GM12878 (cell line): ENCODE results near the gene TSPAN5. TPM values are rescaled to one million over a fixed set of nuclear protein-coding genes. Genes with fewer than 3 reads are reported as not detected.

Source experiments
- ATAC-seq: fragments of 200-7000 bp; cut with Tn5 transposase; 3 replicates; pipeline ENCODE4 v1.9.1; 2020; ENCODE audit warnings: mild to moderate bottlenecking, moderate library complexity
- BruUV-seq: library from RNA; stranded (reverse); fragments of 400-500 nt; replicated peaks from 2 replicates; lab custom pipeline; 2021; lab: Mats Ljungman, UMichigan
- CTCF ChIA-PET: fragments of 300-600 bp; sonication (Branson Sonifier 250); formaldehyde crosslinking; extraction: SDS; loops from one replicate; lab custom pipeline; 2021; ENCODE audit warnings: inconsistent platforms; lab: Yijun Ruan, JAX
- POLR2A ChIA-PET: fragments of 350-600 bp; formaldehyde crosslinking; extraction: SDS; loops from one replicate; lab custom pipeline; 2021; ENCODE audit warnings: inconsistent platforms; lab: Charles Lee
- RAD21 ChIA-PET: fragments of 300-600 bp; sonication (Branson Sonifier 250); formaldehyde crosslinking; loops from one replicate; lab custom pipeline; 2023; ENCODE audit warnings: antibody characterized with exemption; ENCODE audit not compliant: unreplicated experiment; lab: Charles Lee
- SMC1A ChIA-PET: fragments of 300-600 bp; sonication (Branson Sonifier 250); formaldehyde crosslinking; loops from one replicate; lab custom pipeline; 2023; ENCODE audit not compliant: unreplicated experiment, uncharacterized antibody; lab: Charles Lee
- DNase-seq: peaks from one replicate; pipeline ENCODE4 v3.0.0-alpha.2; 2011; ENCODE audit warnings: low read depth, low spot score
- FAIRE-seq: peaks from 3 replicates; lab custom pipeline; 2011; peaks lifted over from hg19 to GRCh38; lab: Jason Lieb, UNC
- H2AFZ ChIP-seq: 2 replicates; pipeline ENCODE4 v1.6.0; 2011; ENCODE audit warnings: low read depth, low read length, control low read depth; ENCODE audit not compliant: control insufficient read depth
- H3K27ac ChIP-seq: 2 replicates; pipeline ENCODE4 v1.5.1; 2011; ENCODE audit warnings: control low read depth; ENCODE audit not compliant: control insufficient read depth, insufficient read depth
- H3K27me3 ChIP-seq, 2 experiments: replicated peaks in 1 of 2; 2 replicates each; pipeline versions ENCODE4 v1.6.0 to v1.6.1; 2011; ENCODE audit warnings: low read length in 1 of 2; ENCODE audit not compliant: control insufficient read depth in 2 of 2, insufficient read depth in 2 of 2
- H3K36me3 ChIP-seq, 2 experiments: 2 replicates each; pipeline ENCODE4 v1.5.1; 2011; ENCODE audit warnings: low read length in 1 of 2; ENCODE audit not compliant: control insufficient read depth in 2 of 2, insufficient read depth in 2 of 2
- H3K4me1 ChIP-seq: 2 replicates; pipeline ENCODE4 v1.6.1; 2011; ENCODE audit warnings: mild to moderate bottlenecking, low read length, moderate library complexity, mixed read lengths; ENCODE audit not compliant: control insufficient read depth, insufficient read depth
- H3K4me2 ChIP-seq: 2 replicates; pipeline ENCODE4 v1.6.0; 2011; ENCODE audit warnings: control low read depth; ENCODE audit not compliant: control insufficient read depth, insufficient read depth
- H3K4me3 ChIP-seq: fragments of 200-600 bp; sonication (generic); 2 replicates; pipeline ENCODE4 v1.5.1; 2016
- H3K79me2 ChIP-seq: 2 replicates; pipeline ENCODE4 v1.6.0; 2011; ENCODE audit warnings: low read length; ENCODE audit not compliant: control insufficient read depth, insufficient read depth
- H3K9ac ChIP-seq: 2 replicates; pipeline ENCODE4 v1.8.0; 2011; ENCODE audit warnings: low read length, control low read depth, mixed read lengths; ENCODE audit not compliant: control insufficient read depth, insufficient read depth
- H3K9me3 ChIP-seq: replicated peaks from 3 replicates; pipeline ENCODE4 v1.5.1; 2011; ENCODE audit warnings: mild to moderate bottlenecking, low read length; ENCODE audit not compliant: control insufficient read depth, insufficient read depth
- H4K20me1 ChIP-seq: 2 replicates; pipeline ENCODE4 v1.6.0; 2011; ENCODE audit not compliant: control insufficient read depth, insufficient read depth
- ATF7 ChIP-seq: fragments of 450-650 bp; IDR thresholded peaks from 2 replicates; pipeline ENCODE4 v1.6.1; 2016; ENCODE audit warnings: low read depth, mild to moderate bottlenecking
- E2F8 ChIP-seq: fragments of 450-650 bp; IDR thresholded peaks from 2 replicates; pipeline ENCODE4 v1.6.1; 2018; ENCODE audit warnings: mild to moderate bottlenecking, low read depth, moderate library complexity; ENCODE audit not compliant: partially characterized antibody
- SKIL ChIP-seq: fragments of 450-650 bp; IDR thresholded peaks from 2 replicates; pipeline ENCODE4 v1.6.1; 2017; ENCODE audit warnings: mild to moderate bottlenecking, low read depth, inconsistent platforms; ENCODE audit not compliant: poor library complexity, severe bottlenecking
- SUZ12 ChIP-seq: fragments of 200-600 bp; sonication (generic); IDR thresholded peaks from one replicate; pipeline ENCODE4 v1.6.1; 2018; ENCODE audit warnings: antibody characterized with exemption, mild to moderate bottlenecking; ENCODE audit not compliant: unreplicated experiment
- ZNF687 ChIP-seq: fragments of 450-650 bp; IDR thresholded peaks from 2 replicates; pipeline ENCODE4 v1.6.1; 2017; ENCODE audit warnings: mild to moderate bottlenecking, moderate library complexity
- WGBS: methylation state at CpG from one replicate; pipeline ENCODE4 v1.1.6; 2016; ENCODE audit warnings: low lambda C conversion rate; ENCODE audit not compliant: insufficient replicate concordance, insufficient coverage; ENCODE audit errors: missing lambda C conversion rate; 5-methylcytosine and 5-hydroxymethylcytosine counted together
- in situ Hi-C: fragments of 300-500 bp; cut with MboI; formaldehyde crosslinking; loops from 9 replicates; pipeline ENCODE4 v1.14.3; 2018; ENCODE audit warnings: mixed read lengths
- intact Hi-C: fragments of 100-400 bp; cut with micrococcal nuclease; formaldehyde crosslinking; loops from one replicate; pipeline ENCODE4 v1.14.2; 2022; ENCODE audit not compliant: unreplicated experiment
- polyA plus RNA-seq, 11 experiments: library from polyadenylated mRNA; depleted of rRNA in 4 of 11; unstranded in 6 of 11; stranded (reverse) in 5 of 11; fragments of >200 nt; fragmentation: Nextera tagmentation in 4 of 11; fragmentation: Illumina TruSeq in 1 of 11; extraction: Ambion mirVana in 4 of 11; extraction: Trizol in 1 of 11; gene quantifications; 1 replicate in 1 of 11; 2 replicates in 10 of 11; pipeline versions ENCODE4 v1.2.1 to v1.2.3, GENCODE V29; 2011 to 2016; ENCODE audit warnings: inconsistent platforms in 2 of 11, missing spikeins in 2 of 11, low read depth in 1 of 11
- total RNA-seq, 4 experiments: library from RNA; depleted of rRNA in 3 of 4; stranded (reverse); fragments of >200 nt in 3 of 4; fragmentation: Illumina TruSeq in 1 of 4; extraction: Trizol in 1 of 4; gene quantifications; 2 replicates each; pipeline versions ENCODE4 v1.2.1 to v1.2.3, GENCODE V29; 2013 to 2021

The TSPAN5 gene
- total and polyA plus RNA-seq, 10 of the 15 experiments (the other 5 are each of a cell fraction or from before 2014, with no cell fraction given) = 0.09 to 8.2 (median 0.27) TPM

GRCh38 chr4:98626350-98626749 is 32.1 kb downstream of the TSPAN5 start:
- H2AFZ ChIP-seq = no peak overlapping the region
- no peaks in the 10 kb centered on the region for H4K20me1 ChIP-seq
- RAD21 ChIA-PET = no interaction called here
- H3K36me3 ChIP-seq = no peaks in the 10 kb centered on the region
- ATAC-seq = peak; percentile 77
- no peaks in the 10 kb centered on the region for H3K27me3 ChIP-seq
- TF ChIP-seq ATF7 = no peak
- no peaks in the 10 kb centered on the region for H3K4me1 ChIP-seq
- H3K27ac ChIP-seq = no peak overlapping the region
- H3K4me3 ChIP-seq = no peak overlapping the region
- CTCF ChIA-PET = no interaction called here
- POLR2A ChIA-PET = interaction anchor here (0.6 kb wide), 1 partner anchor 373 kb away, joined by 5 read pairs; no protein-coding TSS in a partner anchor
- in situ Hi-C loops = no loop called here
- no peaks in the 10 kb centered on the region for H3K9me3 ChIP-seq
- intact Hi-C loops = no loop called here
- H3K4me2 ChIP-seq = no peak overlapping the region
- no peak for DNase-seq
- 52% methylated on average over 4 of the region's 4 CpGs for whole genome bisulfite sequencing
- no TSS peak for BruUV-seq
- no peak for FAIRE-seq
- H3K79me2 ChIP-seq = no peaks in the 10 kb centered on the region
- no peak overlapping the region for H3K9ac ChIP-seq
- SMC1A ChIA-PET = interaction anchor here (0.6 to 1.2 kb wide), 3 partner anchors 9 to 157 kb away, joined by 3 to 4 read pairs (median 3); no protein-coding TSS in a partner anchor

GRCh38 chr4:98625920-98626319 is 32.5 kb downstream of the TSPAN5 start:
- no peak overlapping the region for H3K4me3 ChIP-seq
- intact Hi-C loops (no loop called here), in situ Hi-C loops (no loop called here)
- POLR2A ChIA-PET = no interaction called here
- FAIRE-seq (no peak), DNase-seq (no peak), ATAC-seq (no peak; the same call in 2 of the 3 replicates)
- CTCF ChIA-PET = no interaction called here
- SMC1A ChIA-PET = no interaction called here
- no peak overlapping the region for H3K4me2 ChIP-seq
- RAD21 ChIA-PET = no interaction called here
- H3K4me1 ChIP-seq = no peaks in the 10 kb centered on the region
- no peak overlapping the region for H3K27ac ChIP-seq
- 6% methylated on average over 2 of the region's 2 CpGs for WGBS
- H2AFZ ChIP-seq = no peak overlapping the region
- H3K36me3 ChIP-seq = no peaks in the 10 kb centered on the region
- H3K9ac ChIP-seq = no peak overlapping the region
- no peaks in the 10 kb centered on the region for H3K27me3 ChIP-seq
- BruUV-seq = no TSS peak
- no peaks in the 10 kb centered on the region for H3K9me3 ChIP-seq
- TF ChIP-seq E2F8 (no peak), SKIL (no peak), ZNF687 (no peak), SUZ12 (no peak)
- no peaks in the 10 kb centered on the region for H4K20me1 ChIP-seq
- H3K79me2 ChIP-seq = no peaks in the 10 kb centered on the region
